ENCODE measurements around the gene TRPT1. TPM values are rescaled to one million over a fixed set of nuclear protein-coding genes. Genes with fewer than 3 reads are reported as not detected.

The TRPT1 gene
- total and polyA plus RNA-seq, 9 of the 15 experiments (the other 6 are each of a cell fraction or from before 2014, with no cell fraction given): 4.6 to 41.7 (median 23.1) TPM

- TF ChIP-seq, protein P1, sequence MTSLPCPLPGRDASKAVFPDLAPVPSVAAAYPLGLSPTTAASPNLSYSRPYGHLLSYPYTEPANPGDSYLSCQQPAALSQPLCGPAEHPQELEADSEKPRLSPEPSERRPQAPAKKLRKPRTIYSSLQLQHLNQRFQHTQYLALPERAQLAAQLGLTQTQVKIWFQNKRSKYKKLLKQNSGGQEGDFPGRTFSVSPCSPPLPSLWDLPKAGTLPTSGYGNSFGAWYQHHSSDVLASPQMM (CRISPR knock-in tag; IDR thresholded peaks at IDR 0.05): no peak
- no peak for TF ChIP-seq TSC22D4 (tag; IDR thresholded peaks at IDR 0.05)
- TF ChIP-seq ZBED1 (IDR thresholded peaks at IDR 0.05): no peak
- TF ChIP-seq FOXP4 (CRISPR knock-in tag; IDR thresholded peaks at IDR 0.05; ENCODE audit: borderline replicate concordance): peak; percentile 81; the same call in 1 of the 2 replicates
- TF ChIP-seq ELF4 (CRISPR knock-in tag; IDR thresholded peaks at IDR 0.05): 0 out of 2 replicates have a peak, but pooled peaks have one; percentile 31
- no peak for TF ChIP-seq TCFL5 (CRISPR knock-in tag; conservative IDR thresholded peaks at IDR 0.05)
- TF ChIP-seq HMGN3 (IDR thresholded peaks at IDR 0.05; ENCODE audit: borderline replicate concordance, extremely low read depth, insufficient read length, low read depth, low read length): peak; percentile 45
- peak; percentile 89 for TF ChIP-seq RNF2 (IDR thresholded peaks at IDR 0.05)
- TF ChIP-seq TGIF2 (CRISPR knock-in tag; IDR thresholded peaks at IDR 0.05): no peak
- no peak; the same call in none of the 2 replicates for TF ChIP-seq SOX6 (IDR thresholded peaks at IDR 0.05)
- TF ChIP-seq ZNF217 (CRISPR knock-in tag; IDR thresholded peaks at IDR 0.05): no peak
- peak; percentile 50; the same call in 1 of the 2 replicates for TF ChIP-seq E2F3 (CRISPR knock-in tag; IDR thresholded peaks at IDR 0.05)
- TF ChIP-seq PURB (CRISPR knock-in tag; IDR thresholded peaks at IDR 0.05; ENCODE audit: low read depth): no peak
- TF ChIP-seq SIN3B (IDR thresholded peaks at IDR 0.05; ENCODE audit: low read depth): no peak
- no peak for TF ChIP-seq ATF1 (CRISPR knock-in tag; IDR thresholded peaks at IDR 0.05)
- TF ChIP-seq ATF1 (tag; IDR thresholded peaks at IDR 0.05): peak; percentile 83
- TF ChIP-seq POLR3A (IDR thresholded peaks at IDR 0.05; ENCODE audit: borderline replicate concordance, extremely low read depth, insufficient read depth, insufficient read length): no peak
- no peak for TF ChIP-seq KHSRP (IDR thresholded peaks at IDR 0.05)
- TF ChIP-seq SMARCA4 (IDR thresholded peaks at IDR 0.05): peak; percentile 79
- 0 out of 2 replicates have a peak, but pooled peaks have one; percentile 15 for TF ChIP-seq MBD2 (IDR thresholded peaks at IDR 0.05; ENCODE audit: borderline replicate concordance, low read depth)
- no peak for TF ChIP-seq ESRRA (IDR thresholded peaks at IDR 0.05; ENCODE audit: borderline replicate concordance, low read depth)
- no peak for TF ChIP-seq ZNF740 (CRISPR knock-in tag; IDR thresholded peaks at IDR 0.05)
- TF ChIP-seq ZNF740 (tag; IDR thresholded peaks at IDR 0.05): no peak
- peak; percentile 93 for TF ChIP-seq ETV1 (tag; conservative IDR thresholded peaks at IDR 0.05; ENCODE audit: low read depth)
- no peak for TF ChIP-seq CBX8 (IDR thresholded peaks at IDR 0.05; ENCODE audit: borderline replicate concordance, extremely low read depth, low read depth, low read length, poor library complexity, severe bottlenecking)
- no peak for TF ChIP-seq KLF6 (CRISPR knock-in tag; IDR thresholded peaks at IDR 0.05; ENCODE audit: borderline replicate concordance)
- peak; percentile 72; the same call in 1 of the 2 replicates for TF ChIP-seq ZNF41 (CRISPR knock-in tag; conservative IDR thresholded peaks at IDR 0.05)
- TF ChIP-seq ZNF134 (CRISPR knock-in tag; conservative IDR thresholded peaks at IDR 0.05): 0 out of 2 replicates have a peak, but pooled peaks have one; percentile 18
Observed at GRCh38 chr11:64207256-64208085, 18.5 kb downstream of the TRPT1 start (continued).
